ENCODE results near the gene OR14C36. TPM values are rescaled to one million over a fixed set of nuclear protein-coding genes. Genes with fewer than 3 reads are reported as not detected.
"Not testable (repeated sequence)": the region's sequence is repeated elsewhere in the genome, so short reads cannot be mapped to it uniquely, and the experiment has no call there.

The OR14C36 gene, protein sequence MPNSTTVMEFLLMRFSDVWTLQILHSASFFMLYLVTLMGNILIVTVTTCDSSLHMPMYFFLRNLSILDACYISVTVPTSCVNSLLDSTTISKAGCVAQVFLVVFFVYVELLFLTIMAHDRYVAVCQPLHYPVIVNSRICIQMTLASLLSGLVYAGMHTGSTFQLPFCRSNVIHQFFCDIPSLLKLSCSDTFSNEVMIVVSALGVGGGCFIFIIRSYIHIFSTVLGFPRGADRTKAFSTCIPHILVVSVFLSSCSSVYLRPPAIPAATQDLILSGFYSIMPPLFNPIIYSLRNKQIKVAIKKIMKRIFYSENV
- not detected for total RNA-seq

DNA sequence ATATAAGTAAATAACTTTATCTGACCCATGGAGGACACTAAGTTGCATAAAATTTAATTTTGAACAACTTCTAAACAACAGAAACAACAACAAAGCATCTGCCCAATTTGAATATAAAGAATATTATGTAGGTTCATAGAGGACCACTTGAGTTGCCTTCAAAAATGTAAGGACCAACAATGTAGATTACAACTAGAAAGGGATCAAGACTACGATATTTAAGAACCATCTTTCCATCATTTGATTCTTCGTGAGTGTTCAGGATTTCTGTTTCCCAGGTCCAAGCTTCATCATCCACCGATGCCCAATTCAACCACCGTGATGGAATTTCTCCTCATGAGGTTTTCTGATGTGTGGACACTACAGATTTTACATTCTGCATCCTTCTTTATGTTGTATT is at the start of gene OR14C36:
Gene OR14C36, plus strand, starts transcription at position 301 of the 400 bp plus-strand sequence. Its CDS starts 0 bp downstream, at position 301.
- intact Hi-C loops (cut with DNase I), result no loop called here
- DNase-seq, result no peak
- Histone ChIP-seq H3K9me3 (no peaks in the 10 kb centered on the region), H3K27ac (no peak within 1 kb of the TSS), H3K4me1 (no peaks in the 10 kb centered on the region), H3K27me3 (no peaks in the 10 kb centered on the region), H3K4me3 (no peak within 1 kb of the TSS), H3K9ac (ENCODE audit: low read depth in 2 of 2, low read length in 2 of 2) (no peak within 1 kb of the TSS), H3K36me3 (no peaks in the 10 kb centered on the region)
- TF ChIP-seq, protein P1, sequence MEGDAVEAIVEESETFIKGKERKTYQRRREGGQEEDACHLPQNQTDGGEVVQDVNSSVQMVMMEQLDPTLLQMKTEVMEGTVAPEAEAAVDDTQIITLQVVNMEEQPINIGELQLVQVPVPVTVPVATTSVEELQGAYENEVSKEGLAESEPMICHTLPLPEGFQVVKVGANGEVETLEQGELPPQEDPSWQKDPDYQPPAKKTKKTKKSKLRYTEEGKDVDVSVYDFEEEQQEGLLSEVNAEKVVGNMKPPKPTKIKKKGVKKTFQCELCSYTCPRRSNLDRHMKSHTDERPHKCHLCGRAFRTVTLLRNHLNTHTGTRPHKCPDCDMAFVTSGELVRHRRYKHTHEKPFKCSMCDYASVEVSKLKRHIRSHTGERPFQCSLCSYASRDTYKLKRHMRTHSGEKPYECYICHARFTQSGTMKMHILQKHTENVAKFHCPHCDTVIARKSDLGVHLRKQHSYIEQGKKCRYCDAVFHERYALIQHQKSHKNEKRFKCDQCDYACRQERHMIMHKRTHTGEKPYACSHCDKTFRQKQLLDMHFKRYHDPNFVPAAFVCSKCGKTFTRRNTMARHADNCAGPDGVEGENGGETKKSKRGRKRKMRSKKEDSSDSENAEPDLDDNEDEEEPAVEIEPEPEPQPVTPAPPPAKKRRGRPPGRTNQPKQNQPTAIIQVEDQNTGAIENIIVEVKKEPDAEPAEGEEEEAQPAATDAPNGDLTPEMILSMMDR (IDR thresholded peaks at IDR 0.05), result no peak

DNA sequence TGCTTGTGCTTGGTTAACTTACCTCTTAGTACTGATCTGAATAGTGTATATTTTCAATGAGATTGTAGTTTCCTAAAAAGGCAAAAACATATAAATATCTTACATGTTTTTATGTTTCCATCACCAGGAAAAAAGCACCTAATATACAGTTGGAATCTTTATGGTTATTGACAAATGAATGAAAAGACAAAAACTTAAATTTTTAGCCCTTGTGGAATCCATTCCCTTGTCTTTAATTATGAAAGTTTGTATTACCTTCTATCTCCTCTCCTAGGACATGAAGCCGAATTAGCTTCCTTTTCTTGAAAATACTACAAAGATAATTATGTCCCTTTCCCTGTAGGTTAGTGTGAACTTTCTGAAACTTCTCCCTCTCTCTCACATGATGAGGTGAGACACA is 45.3 kb upstream of the OR14C36 start, which contains the start of gene OR2T12:
Gene OR2T12, minus strand, starts transcription at position 101 of the 400 bp plus-strand sequence. CDS start 7,846 bp downstream, outside the sequence.
- no peaks in the 10 kb centered on the region for H3K4me1 ChIP-seq
- no peaks in the 10 kb centered on the region for H3K36me3 ChIP-seq
- no peak within 1 kb of the TSS for H3K4me3 ChIP-seq
- intact Hi-C loops (cut with DNase I), result no loop called here
- no peaks in the 10 kb centered on the region for H3K9me3 ChIP-seq
- H3K27ac ChIP-seq, result no peak within 1 kb of the TSS
- TF ChIP-seq, protein P1 (IDR thresholded peaks at IDR 0.05), result no peak
- no peak for DNase-seq
- H3K27me3 ChIP-seq, result no peaks in the 10 kb centered on the region
- H3K9ac ChIP-seq (ENCODE audit: low read depth in 2 of 2, low read length in 2 of 2), result no peak within 1 kb of the TSS

DNA sequence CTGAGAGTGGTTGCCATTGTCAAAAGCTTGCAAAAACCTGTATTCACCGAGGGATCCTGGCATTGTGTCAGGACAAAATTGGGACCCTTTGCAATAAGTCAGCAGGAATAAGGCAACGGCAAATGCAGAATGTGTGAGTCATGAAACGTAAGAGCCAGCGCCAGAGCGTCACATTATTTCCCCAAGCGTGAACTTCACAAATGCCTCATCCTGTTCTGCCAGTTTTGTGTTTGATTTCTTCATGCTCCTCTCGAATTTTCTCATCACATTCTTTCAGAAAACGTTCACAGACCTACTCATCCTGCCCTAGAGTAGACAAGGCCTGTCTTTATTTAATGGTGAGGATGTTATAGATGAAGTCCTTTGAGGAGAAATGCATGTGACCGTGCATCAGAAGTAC is 42.9 kb upstream of the OR14C36 start:
- H3K27ac ChIP-seq; H3K4me3 ChIP-seq; H3K27me3 ChIP-seq; H3K9me3 ChIP-seq; H3K9ac ChIP-seq (ENCODE audit: low read depth in 2 of 2, low read length in 2 of 2); DNase-seq; H3K36me3 ChIP-seq; intact Hi-C loops (cut with DNase I); H3K4me1 ChIP-seq: not testable (repeated sequence)

DNA sequence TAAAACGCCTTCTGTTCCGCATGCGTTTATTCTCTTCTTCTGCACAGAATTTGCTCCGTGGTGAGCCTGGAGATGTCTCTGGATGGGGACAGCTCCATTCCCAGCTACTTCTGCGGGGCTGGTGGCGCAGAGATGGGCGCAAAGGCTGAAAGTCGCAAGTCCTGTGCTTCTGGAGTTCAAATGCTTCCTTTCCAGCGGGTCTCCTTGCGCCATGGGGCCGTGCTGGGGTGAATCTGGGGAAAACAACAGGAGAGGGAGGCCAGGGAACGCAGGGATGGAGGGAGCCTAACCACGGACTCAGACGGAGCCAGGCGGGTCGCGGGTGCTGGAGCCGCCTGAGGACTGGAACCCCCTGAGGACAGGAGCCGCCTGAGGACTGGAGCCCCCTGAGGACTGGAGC is 42.5 kb upstream of the OR14C36 start:
- H3K36me3 ChIP-seq, result no peaks in the 10 kb centered on the region
- TF ChIP-seq, protein P1 (IDR thresholded peaks at IDR 0.05), result no peak
- no peak overlapping the region for H3K9ac ChIP-seq (ENCODE audit: low read depth in 2 of 2, low read length in 2 of 2)
- DNase-seq, result no peak
- intact Hi-C loops (cut with DNase I), result no loop called here
- H3K4me1 ChIP-seq, result no peaks in the 10 kb centered on the region
- H3K4me3 ChIP-seq, result no peak overlapping the region
- H3K9me3 ChIP-seq, result no peaks in the 10 kb centered on the region
- H3K27me3 ChIP-seq, result no peaks in the 10 kb centered on the region
- no peak overlapping the region for H3K27ac ChIP-seq

DNA sequence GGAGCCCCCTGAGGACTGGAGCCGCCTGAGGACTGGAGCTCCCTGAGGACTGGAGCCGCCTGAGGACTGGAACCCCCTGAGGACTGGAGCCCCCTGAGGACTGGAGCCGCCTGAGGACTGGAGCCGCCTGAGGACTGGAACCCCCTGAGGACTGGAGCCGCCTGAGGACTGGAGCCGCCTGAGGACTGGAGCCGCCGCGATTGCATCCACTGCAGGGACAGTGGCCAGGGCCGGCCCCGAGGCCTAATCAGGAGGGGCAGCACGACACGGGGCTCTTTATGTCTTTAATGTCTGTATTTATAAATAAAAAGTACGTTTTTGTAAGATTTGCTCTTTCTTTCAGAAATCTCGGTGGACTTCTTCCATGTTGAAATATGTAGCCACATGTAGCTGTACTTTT is 41.8 kb upstream of the OR14C36 start:
- H3K4me3 ChIP-seq; intact Hi-C loops (cut with DNase I); H3K27me3 ChIP-seq; DNase-seq; H3K27ac ChIP-seq; H3K36me3 ChIP-seq; H3K4me1 ChIP-seq; H3K9me3 ChIP-seq; H3K9ac ChIP-seq (ENCODE audit: low read depth in 2 of 2, low read length in 2 of 2): not testable (repeated sequence)

DNA sequence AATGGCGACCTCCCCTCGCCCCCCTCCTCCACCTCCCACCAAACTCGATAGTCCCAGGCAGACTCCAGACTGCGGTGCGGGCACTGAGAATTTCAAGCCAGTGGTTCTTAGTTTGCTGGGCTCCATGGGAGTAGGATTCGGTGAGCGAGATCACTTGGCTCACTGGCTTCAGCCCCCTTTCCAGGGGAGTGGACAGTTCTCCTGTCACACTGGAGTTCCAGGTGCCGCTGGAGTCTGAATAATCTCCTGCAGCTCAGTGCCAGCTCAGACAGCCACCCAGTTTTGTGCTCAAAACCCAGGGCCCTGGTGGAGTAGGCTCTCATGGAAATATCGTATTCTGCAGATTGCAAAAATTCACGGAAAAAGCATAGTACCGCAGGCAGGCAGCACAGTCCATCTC is 31.8 kb upstream of the OR14C36 start:
- TF ChIP-seq, protein P1 (IDR thresholded peaks at IDR 0.05), result no peak
- Histone ChIP-seq H3K4me3 (no peak overlapping the region), H3K27me3 (no peaks in the 10 kb centered on the region), H3K36me3 (no peaks in the 10 kb centered on the region), H3K27ac (no peak overlapping the region), H3K9me3 (no peaks in the 10 kb centered on the region), H3K4me1 (no peaks in the 10 kb centered on the region), H3K9ac (ENCODE audit: low read depth in 2 of 2, low read length in 2 of 2) (no peak overlapping the region)
- no peak for DNase-seq
- intact Hi-C loops (cut with DNase I), result no loop called here
